Aorta (tissue), 5 donors: ENCODE measurements around the gene CTU2. TPM values are rescaled to one million over a fixed set of nuclear protein-coding genes. Genes with fewer than 3 reads are reported as not detected.

Source experiments
- ATAC-seq: fragments of 200-7000 bp; cut with Tn5 transposase; one replicate; pipeline ENCODE4 v1.9.1; 2022; ENCODE audit warnings: moderate library complexity; ENCODE audit not compliant: low FRiP score
- DNase-seq, 2 donors: peaks; one replicate each; pipeline ENCODE4 v3.0.0-alpha.2; 2020
- H3K27ac ChIP-seq, 2 donors: one replicate each; pipeline ENCODE4 v1.5.1; 2013; ENCODE audit warnings: low read length in 2 of 2, mild to moderate bottlenecking in 2 of 2, moderate library complexity in 2 of 2, control low read depth in 1 of 2, inconsistent platforms in 1 of 2, low read depth in 1 of 2
- H3K27me3 ChIP-seq, 2 donors: one replicate each; pipeline ENCODE4 v1.6.1; 2013; ENCODE audit warnings: control low read depth in 1 of 2, low read length in 1 of 2, mild to moderate bottlenecking in 1 of 2, moderate library complexity in 1 of 2; ENCODE audit not compliant: insufficient read depth in 2 of 2, control insufficient read depth in 1 of 2
- H3K36me3 ChIP-seq, 2 donors: one replicate each; pipeline ENCODE4 v1.6.1; 2013; ENCODE audit warnings: control low read depth in 1 of 2, low read length in 1 of 2, mild to moderate bottlenecking in 1 of 2; ENCODE audit not compliant: insufficient read depth in 2 of 2, control insufficient read depth in 1 of 2
- H3K4me1 ChIP-seq, 2 donors: one replicate each; pipeline ENCODE4 v1.6.1; 2013; ENCODE audit warnings: low read length in 2 of 2, control low read depth in 1 of 2, mild to moderate bottlenecking in 1 of 2, moderate library complexity in 1 of 2; ENCODE audit not compliant: insufficient read depth in 2 of 2, control insufficient read depth in 1 of 2
- H3K4me3 ChIP-seq, 2 donors: one replicate each; pipeline ENCODE4 v1.5.1; 2013; ENCODE audit warnings: low read length in 2 of 2, control low read depth in 1 of 2, mild to moderate bottlenecking in 1 of 2
- H3K9me3 ChIP-seq: one replicate; pipeline ENCODE4 v1.6.1; 2013; ENCODE audit warnings: mild to moderate bottlenecking, low read length; ENCODE audit not compliant: control insufficient read depth
- WGBS, 2 donors: extraction: QIAGEN DNeasy Blood & Tissue Kit; methylation state at CpG; one replicate each; pipeline ENCODE4 v1.1.7; 2013; 5-methylcytosine and 5-hydroxymethylcytosine counted together
- intact Hi-C, 2 donors: fragments of 100-400 bp; cut with DNase I; formaldehyde crosslinking; loops; one replicate each; pipeline versions ENCODE4 v1.14.2 to v1.15.0; 2022
- polyA plus RNA-seq, 2 donors: library from polyadenylated mRNA; stranded (reverse); fragments of 200-250 nt; gene quantifications; one replicate each; pipeline ENCODE4 v1.2.3, GENCODE V29; 2013
- total RNA-seq, 2 donors: library from RNA; stranded (reverse); fragmentation: NEBNext Ultra II Directional; extraction: Animal tissue kit (Norgen Biotek cat#: 25700); gene quantifications; one replicate each; pipeline ENCODE4 v1.2.1, GENCODE V29; 2021
- donor health status: healthy with polysubstance abuse.
- donor health status: Bipolar disorder and iron deficiency.
- donor health status: DM: no; HTN: no; CAD: no.
- donor health status: DM: no; HTN: no; CAD: no.
- donor health status: DM: yes; HTN: yes; CAD: no.

CTU2 gene
- total and polyA plus RNA-seq, 4 donors = 4.0 to 18.4 (median 16.4) TPM

- DNase-seq (no peak), ATAC-seq (no peak)
- intact Hi-C loops = no loop called here
- WGBS, 2 donors = 94 to 96% methylated on average over 28 of the region's 28 CpGs
- H3K4me1 ChIP-seq = no peaks in the 10 kb centered on the region
- H3K4me3 ChIP-seq = no peak overlapping the region
- H3K36me3 ChIP-seq = peaks cover 0 to 8% of the 10 kb centered on the region in 2 donors
- no peaks in the 10 kb centered on the region for H3K27me3 ChIP-seq
- no peaks in the 10 kb centered on the region for H3K9me3 ChIP-seq
- no peak overlapping the region for H3K27ac ChIP-seq
Measured at GRCh38 chr16:88726981-88727380, 20.7 kb downstream of the CTU2 start.

DNA sequence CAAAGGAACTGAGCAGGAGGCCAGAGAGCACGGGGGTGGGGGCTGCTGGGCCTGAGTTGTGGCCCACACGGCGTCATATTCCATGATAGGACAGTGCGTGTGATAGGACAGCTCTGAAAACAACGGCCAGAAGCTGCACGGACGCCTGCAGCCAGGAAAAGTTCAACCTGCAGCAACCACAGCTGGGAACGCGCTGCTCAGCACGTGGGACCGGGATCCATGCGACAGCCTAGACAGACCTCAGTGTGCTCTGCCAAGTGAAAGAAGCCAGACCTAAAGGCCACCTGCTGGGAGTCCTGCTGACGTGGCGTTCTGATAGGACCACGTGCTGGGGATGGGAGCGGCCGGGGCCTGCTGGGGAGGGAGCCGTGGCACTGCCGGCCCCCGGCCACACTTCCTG, 21.6 kb downstream of the CTU2 start:
- no peak overlapping the region for H3K27ac ChIP-seq
- DNase-seq (no peak), ATAC-seq (no peak)
- peaks cover 0 to 4% of the 10 kb centered on the region in 2 donors for H3K36me3 ChIP-seq
- H3K4me1 ChIP-seq = no peaks in the 10 kb centered on the region
- H3K27me3 ChIP-seq = no peaks in the 10 kb centered on the region
- H3K9me3 ChIP-seq = no peaks in the 10 kb centered on the region
- no peak overlapping the region for H3K4me3 ChIP-seq
- intact Hi-C loops = no loop called here
- WGBS, 2 donors = 75 to 76% methylated on average over 20 of the region's 20 CpGs

GRCh38 chr16:88730632-88731607, 24.6 kb downstream of the CTU2 start:
- Histone ChIP-seq H3K27ac (no peak overlapping the region), H3K9me3 (no peaks in the 10 kb centered on the region), H3K4me1 (no peaks in the 10 kb centered on the region), H3K27me3 (no peaks in the 10 kb centered on the region), H3K4me3 (no peak overlapping the region), H3K36me3 (peaks cover 0 to 6% of the 10 kb centered on the region in 2 donors)
- DNase-seq (no peak), ATAC-seq (no peak)
- intact Hi-C loops = loop anchor here in 1 of 2 donors (10.0 kb wide), 1 partner anchor 484 kb away; the partner anchor contains the start of gene ZNF778
- WGBS, 2 donors = 81 to 82% methylated on average over 34 of the region's 34 CpGs

DNA sequence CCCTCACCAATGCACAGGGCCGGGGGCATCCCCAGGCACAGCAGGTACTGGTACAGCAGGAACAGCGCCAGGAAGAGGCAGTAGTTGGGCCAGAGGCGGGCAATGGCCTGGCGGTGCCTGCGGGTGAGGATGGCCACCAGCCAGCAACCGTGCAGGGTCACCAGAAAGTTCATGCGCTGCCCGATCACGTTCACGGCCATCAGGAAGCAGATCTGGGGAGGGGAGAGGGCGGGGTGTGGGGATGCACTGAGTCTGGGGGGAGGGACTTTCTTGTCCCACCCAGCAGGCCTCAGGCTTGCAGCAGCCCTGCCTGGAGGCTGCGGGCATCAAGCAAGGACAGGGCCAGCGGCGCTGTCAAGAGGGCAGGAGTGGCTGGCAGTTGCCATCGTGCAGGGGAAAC, 25.4 kb downstream of the CTU2 start:
- intact Hi-C loops = loop anchor here in 1 of 2 donors (10.0 kb wide), 1 partner anchor 483 kb away; the partner anchor contains the start of gene ZNF778
- ATAC-seq = no peak

GRCh38 chr16:88732172-88732960, 26.1 kb downstream of the CTU2 start:
- 74% methylated on average over 30 of the region's 30 CpGs for WGBS, 2 donors
- no peaks in the 10 kb centered on the region for H3K4me1 ChIP-seq
- no peak for ATAC-seq
- H3K9me3 ChIP-seq = no peaks in the 10 kb centered on the region
- no peak overlapping the region for H3K27ac ChIP-seq
- intact Hi-C loops = loop anchor here in 1 of 2 donors (10.0 kb wide), 1 partner anchor 482 kb away; the partner anchor contains the start of gene ZNF778
- H3K27me3 ChIP-seq = no peaks in the 10 kb centered on the region
- peaks cover 0 to 2% of the 10 kb centered on the region in 2 donors for H3K36me3 ChIP-seq
- H3K4me3 ChIP-seq = no peak overlapping the region
- no peak for DNase-seq

More for the DNA sequence above, 25.4 kb downstream of the CTU2 start:
- H3K9me3 ChIP-seq = no peaks in the 10 kb centered on the region
- H3K4me3 ChIP-seq = no peak overlapping the region
- H3K27ac ChIP-seq = no peak overlapping the region
- DNase-seq = no peak
- 78 to 80% methylated on average over 15 of the region's 15 CpGs for WGBS, 2 donors
- no peaks in the 10 kb centered on the region for H3K27me3 ChIP-seq
- peaks cover 0 to 3% of the 10 kb centered on the region in 2 donors for H3K36me3 ChIP-seq
- no peaks in the 10 kb centered on the region for H3K4me1 ChIP-seq

DNA sequence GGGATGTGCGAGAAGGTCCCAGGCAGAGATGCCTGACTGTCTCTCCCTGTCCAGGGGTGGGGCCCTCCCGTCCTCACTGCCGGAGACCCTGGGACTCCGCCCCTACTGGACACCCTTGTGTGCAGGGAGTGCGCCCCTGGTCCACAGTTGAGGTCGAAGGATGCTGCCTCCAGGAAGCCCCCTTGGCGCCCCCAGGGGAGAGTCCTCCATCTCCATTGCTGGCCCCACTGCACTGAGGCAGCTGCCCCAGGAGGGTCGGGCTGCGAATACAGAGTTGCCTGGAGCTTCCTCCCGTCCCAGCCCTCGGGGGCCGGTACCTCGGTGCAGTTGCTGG, 26.6 kb downstream of the CTU2 start:
- no peak overlapping the region for H3K4me3 ChIP-seq
- WGBS, 2 donors = 87 to 88% methylated on average over 12 to 13 of the region's 13 CpGs
- H3K9me3 ChIP-seq = no peaks in the 10 kb centered on the region
- DNase-seq (no peak), ATAC-seq (no peak)
- H3K27ac ChIP-seq = no peak overlapping the region
- no peaks in the 10 kb centered on the region for H3K27me3 ChIP-seq
- peaks cover 0 to 2% of the 10 kb centered on the region in 2 donors for H3K36me3 ChIP-seq
- intact Hi-C loops = loop anchor here in 1 of 2 donors (10.0 kb wide), 1 partner anchor 482 kb away; the partner anchor contains the start of gene ZNF778
- H3K4me1 ChIP-seq = no peaks in the 10 kb centered on the region

DNA sequence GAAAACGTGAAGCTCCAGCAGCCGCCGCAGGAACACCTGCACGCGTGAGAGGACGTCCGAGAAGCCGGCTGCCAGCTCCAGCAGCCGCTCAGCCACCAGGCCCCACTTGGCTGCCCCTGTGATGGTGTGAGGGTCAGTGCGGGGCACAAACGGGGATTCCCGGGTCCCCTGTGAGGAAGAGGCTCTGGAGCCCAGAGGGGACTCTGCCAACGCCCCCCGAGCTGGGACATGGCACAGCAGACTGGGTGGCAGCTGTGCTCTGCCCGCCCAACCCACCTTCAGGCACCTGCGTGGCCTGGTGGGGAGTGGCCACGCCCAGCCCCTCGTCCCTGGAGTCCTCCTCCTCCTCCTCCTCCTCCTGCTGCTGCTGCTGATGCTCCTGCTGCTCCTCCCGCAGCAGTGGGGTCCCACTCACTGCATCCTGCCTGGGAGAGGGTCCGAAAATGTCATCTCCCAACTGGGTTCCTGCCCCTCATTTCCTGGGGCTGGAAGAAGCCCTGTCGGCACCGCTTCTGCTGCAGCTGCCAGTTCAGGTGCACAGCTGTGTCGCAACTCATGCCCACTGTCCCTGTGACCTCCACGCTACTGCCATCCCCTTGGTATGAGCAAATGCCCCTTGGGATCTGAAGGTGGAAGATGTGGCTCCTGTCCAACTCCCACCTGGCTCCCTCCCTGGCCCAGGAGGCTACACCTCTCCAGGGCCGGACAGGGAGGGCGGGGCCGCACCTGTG, 27.5 kb downstream of the CTU2 start:
- H3K4me3 ChIP-seq = no peak overlapping the region
- DNase-seq = no peak
- intact Hi-C loops = loop anchor here in 1 of 2 donors (10.0 kb wide), 1 partner anchor 481 kb away; the partner anchor contains the start of gene ZNF778
- peaks cover 0 to 2% of the 10 kb centered on the region in 2 donors for H3K36me3 ChIP-seq
- H3K27ac ChIP-seq = no peak overlapping the region
- 90 to 92% methylated on average over 26 to 27 of the region's 27 CpGs for WGBS, 2 donors
- ATAC-seq = no peak
- H3K27me3 ChIP-seq = no peaks in the 10 kb centered on the region
- no peaks in the 10 kb centered on the region for H3K9me3 ChIP-seq
- H3K4me1 ChIP-seq = no peaks in the 10 kb centered on the region

DNA sequence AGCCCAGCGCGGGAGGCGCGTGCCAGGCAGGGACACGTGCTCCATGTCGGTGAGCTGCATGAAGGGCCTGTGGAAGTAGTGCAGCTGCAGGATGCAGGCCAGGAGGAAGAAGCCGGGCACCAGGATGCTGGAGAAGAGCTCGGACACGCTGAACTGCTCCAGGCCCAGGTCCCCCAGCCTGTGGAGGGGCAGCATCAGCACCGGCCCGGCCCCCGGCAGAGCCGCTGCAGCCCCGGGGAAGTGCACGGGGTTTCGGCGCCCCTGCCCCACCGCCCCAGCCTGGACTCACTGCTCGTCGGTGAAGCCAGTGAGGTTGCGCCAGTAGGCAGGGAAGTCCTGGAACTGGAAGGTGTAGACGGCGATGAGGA, 28.0 kb downstream of the CTU2 start:
- WGBS, 2 donors = 93 to 94% methylated on average over 23 of the region's 23 CpGs
- intact Hi-C loops = loop anchor here in 1 of 2 donors (10.0 kb wide), 1 partner anchor 480 kb away; the partner anchor contains the start of gene ZNF778
- H3K27me3 ChIP-seq = no peaks in the 10 kb centered on the region
- no peaks in the 10 kb centered on the region for H3K9me3 ChIP-seq
- no peak overlapping the region for H3K4me3 ChIP-seq
- no peaks in the 10 kb centered on the region for H3K4me1 ChIP-seq
- H3K27ac ChIP-seq = no peak overlapping the region
- DNase-seq = no peak
- peaks cover 0 to 2% of the 10 kb centered on the region in 2 donors for H3K36me3 ChIP-seq
- ATAC-seq = no peak
